Left kidney (tissue), 8 donors: ENCODE measurements around the gene CABP7. TPM values are rescaled to one million over a fixed set of nuclear protein-coding genes. Genes with fewer than 3 reads are reported as not detected.

ENCODE experiments used
- DNase-seq: peaks from one replicate; pipeline ENCODE4 v3.0.0-alpha.2; 2013
- long read RNA-seq, 8 donors: transcript quantifications; one replicate each; lab custom pipeline, GENCODE V29; 2026
- polyA plus RNA-seq: library from polyadenylated mRNA; unstranded; fragments of 120-200 nt; gene quantifications from one replicate; pipeline ENCODE4 v1.2.1, GENCODE V29; 2013; ENCODE audit not compliant: insufficient read length

CABP7 gene
- 0.15 TPM for polyA plus RNA-seq
- long read RNA-seq, donor 1, partial matches to known transcripts = 28 of 48 reads
- long read RNA-seq, donor 1, other reads (novel, unspliced or antisense) = 20 of 48 reads
- long read RNA-seq, donor 2 = 0 reads
- long read RNA-seq, donor 3 = 0 reads
- long read RNA-seq, donor 4 = 0 reads
- long read RNA-seq, donor 5, partial matches to known transcripts = 49 of 66 reads
- long read RNA-seq, donor 5, other reads (novel, unspliced or antisense) = 17 of 66 reads
- long read RNA-seq, donor 6, partial matches to known transcripts = 24 of 47 reads
- long read RNA-seq, donor 6, other reads (novel, unspliced or antisense) = 23 of 47 reads
- long read RNA-seq, donor 7, partial matches to known transcripts = 56 of 85 reads
- long read RNA-seq, donor 7, other reads (novel, unspliced or antisense) = 29 of 85 reads
- long read RNA-seq, donor 8 = 0 reads

DNA sequence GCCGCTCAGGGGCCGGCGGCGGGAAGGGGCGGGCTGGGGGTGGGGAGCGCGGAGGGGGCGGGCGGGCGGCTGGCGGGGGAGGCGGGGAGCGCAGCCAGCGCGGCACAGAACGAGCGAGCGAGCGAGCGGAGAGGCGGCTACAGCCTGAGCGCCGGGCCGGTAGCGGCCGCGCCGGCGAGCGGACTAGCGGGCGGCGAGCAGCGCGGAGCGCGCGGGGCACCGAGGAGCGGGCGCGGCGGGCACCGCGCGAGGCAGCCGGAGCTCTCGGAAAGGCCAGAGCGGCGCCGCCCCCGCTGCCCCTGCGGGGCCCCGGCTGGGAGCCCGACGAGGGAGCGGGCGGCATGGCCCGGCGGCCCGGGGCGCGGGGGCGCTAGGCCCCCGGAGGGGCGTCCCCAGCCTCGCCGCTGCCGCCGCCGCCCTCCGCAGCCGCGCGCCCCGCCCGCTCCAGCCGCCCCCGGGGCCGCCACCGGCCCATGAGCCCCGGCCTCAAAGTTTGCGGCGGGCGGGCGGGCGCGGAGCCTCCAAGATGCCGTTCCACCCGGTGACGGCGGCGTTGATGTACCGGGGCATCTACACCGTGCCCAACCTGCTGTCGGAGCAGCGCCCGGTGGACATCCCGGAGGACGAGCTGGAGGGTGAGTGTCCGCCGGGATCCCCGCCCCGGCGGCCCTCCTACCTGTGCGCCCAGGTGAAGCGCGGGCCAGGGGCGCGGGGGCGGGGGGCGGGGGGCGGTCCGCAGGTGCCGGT lies at the start of gene CABP7:
Gene CABP7, plus strand, starts transcription at position 105 of the 747 bp plus-strand sequence. Its CDS starts 422 bp downstream, at position 527.
- no peak for DNase-seq

DNA sequence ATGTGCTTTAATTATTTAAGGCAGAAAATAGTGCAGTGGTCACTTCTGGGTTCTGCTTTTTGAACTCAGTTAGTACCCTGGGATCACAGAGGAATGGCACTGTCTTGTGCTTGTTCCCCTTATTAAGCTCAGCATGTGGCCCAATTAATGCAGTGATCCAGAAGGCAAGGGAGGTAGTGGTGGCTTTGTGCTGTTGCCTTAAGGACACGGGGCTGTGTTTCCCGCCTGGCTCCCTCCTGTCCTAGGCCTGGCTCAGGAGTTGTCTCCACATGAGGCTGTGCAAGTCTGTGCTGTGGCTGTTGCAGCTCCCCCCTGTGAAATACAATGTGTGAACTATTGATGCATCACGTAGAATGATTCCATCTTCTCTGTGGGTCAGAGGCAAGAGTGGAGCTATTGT lies 49.2 kb upstream of the CABP7 start:
- no peak for DNase-seq

GRCh38 chr22:29673361-29674066 lies 46.3 kb upstream of the CABP7 start:
- no peak for DNase-seq

GRCh38 chr22:29674121-29674520 lies 45.7 kb upstream of the CABP7 start:
- no peak for DNase-seq

DNA sequence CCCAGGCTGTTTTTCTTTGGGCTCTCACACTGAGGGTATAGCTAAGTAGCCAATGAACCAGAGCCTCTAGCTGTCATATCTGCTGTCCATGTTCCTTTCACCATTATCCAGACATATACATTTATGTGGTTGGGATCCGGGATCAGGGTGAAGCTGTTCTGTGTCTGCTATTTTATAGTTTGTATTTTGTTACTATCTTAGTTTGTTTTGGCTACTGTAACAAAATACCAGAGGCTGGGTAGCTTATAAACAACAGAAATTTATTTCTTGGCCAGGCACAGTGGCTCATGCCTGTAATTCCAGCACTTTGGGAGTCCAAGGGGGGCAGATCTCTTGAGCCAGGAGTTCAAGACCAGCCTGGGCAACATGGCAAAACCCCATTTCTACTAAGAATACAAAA lies 40.5 kb upstream of the CABP7 start:
- DNase-seq = no peak

DNA sequence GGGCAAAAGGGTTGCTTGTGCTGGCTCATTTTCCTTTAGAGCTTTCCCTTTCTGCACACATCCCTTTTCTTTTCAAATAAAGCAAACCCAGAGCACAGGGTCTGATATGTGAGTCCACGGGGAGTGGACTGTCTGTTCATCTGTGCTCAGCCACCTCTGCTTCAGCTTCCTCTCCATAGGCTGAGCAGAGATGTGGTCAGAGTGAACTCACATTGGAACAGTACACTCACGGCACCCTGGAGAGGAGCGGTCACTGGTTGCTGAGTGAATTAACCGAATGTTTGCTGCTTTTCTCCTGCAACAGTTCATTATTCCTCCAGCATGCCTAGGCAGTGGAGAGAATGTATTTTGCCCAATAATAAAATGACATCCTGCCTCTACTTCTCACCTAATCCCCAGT lies 36.3 kb upstream of the CABP7 start:
- no peak for DNase-seq

GRCh38 chr22:29684244-29684643 lies 35.6 kb upstream of the CABP7 start:
- no peak for DNase-seq

DNA sequence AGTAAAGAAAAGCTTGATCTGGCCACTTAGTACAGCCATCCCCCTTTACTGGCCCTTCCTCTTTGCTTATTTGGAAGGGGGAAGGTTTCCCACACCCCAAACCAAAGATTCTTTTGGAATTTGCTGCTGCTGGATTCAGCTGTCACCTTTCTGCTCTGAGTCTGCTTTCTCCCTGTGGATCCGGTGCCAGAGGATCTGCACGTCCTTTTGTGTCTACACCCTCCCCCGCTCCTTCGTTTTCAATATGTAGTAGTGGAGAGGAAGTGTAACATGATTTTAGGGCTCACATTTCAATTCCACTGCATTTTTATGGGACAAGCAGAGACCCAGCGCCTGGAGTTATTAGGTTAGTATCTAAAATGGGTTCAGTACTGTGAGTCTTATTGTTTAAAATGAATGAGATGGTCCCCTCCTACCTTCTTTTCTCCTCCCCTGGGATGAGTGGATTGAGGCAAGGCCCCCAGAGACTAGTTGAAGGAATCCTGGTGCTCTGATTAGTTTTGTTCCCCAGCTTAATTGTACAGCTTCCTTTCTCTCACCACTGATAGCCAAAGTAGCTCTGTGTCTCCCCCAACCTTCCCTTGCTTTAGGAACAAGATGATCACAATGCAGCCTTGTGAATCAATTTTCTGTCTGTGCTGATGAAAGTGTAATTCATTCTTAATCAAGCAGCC lies 30.5 kb upstream of the CABP7 start:
- no peak for DNase-seq

GRCh38 chr22:29689880-29690213 lies 30.0 kb upstream of the CABP7 start:
- DNase-seq = no peak

DNA sequence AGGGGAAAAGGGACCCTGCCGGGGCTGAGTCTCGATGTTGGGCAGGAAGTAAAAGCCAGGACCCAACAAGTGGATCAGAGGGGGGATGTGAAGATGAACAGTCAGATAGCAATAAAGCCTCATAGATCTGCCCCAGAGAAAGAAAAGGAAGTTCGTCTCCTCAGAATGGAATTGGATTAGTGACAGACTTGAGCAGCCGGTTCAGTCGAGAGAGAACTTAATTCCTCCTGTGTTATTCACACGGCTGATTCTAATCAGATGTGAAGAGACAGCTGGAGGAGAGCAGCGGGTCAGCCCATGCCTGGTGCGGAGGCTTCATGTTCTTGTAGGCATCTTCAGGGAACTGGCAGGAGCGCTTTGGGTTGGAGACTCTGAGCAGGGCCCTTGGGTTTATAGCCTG lies 29.3 kb upstream of the CABP7 start:
- no peak for DNase-seq

GRCh38 chr22:29691636-29692326 lies 28.0 kb upstream of the CABP7 start:
- no peak for DNase-seq

- no peak for DNase-seq
Measured at GRCh38 chr22:29692327-29692640, 27.5 kb upstream of the CABP7 start.

DNA sequence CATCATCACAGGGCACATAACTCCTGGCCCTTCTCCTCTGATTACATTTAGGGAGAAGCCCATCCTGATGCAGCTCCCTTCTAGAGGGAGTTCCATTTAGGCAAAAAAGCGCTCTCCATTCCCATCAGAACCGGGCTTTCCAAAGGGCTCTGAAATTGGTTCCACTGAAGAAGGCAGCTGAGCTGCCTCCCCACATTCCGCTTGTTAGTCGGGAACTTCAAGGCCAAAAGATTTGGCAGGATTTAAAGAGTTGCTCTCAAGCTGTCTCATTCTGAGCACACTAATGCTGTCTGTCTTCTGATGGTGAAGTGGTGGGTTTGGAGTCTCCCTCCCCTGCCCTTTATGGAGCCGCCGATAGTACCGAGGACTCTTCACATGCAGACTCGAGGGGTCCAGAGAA lies 26.6 kb upstream of the CABP7 start:
- DNase-seq = no peak

GRCh38 chr22:29693671-29694070 lies 26.1 kb upstream of the CABP7 start:
- no peak for DNase-seq

DNA sequence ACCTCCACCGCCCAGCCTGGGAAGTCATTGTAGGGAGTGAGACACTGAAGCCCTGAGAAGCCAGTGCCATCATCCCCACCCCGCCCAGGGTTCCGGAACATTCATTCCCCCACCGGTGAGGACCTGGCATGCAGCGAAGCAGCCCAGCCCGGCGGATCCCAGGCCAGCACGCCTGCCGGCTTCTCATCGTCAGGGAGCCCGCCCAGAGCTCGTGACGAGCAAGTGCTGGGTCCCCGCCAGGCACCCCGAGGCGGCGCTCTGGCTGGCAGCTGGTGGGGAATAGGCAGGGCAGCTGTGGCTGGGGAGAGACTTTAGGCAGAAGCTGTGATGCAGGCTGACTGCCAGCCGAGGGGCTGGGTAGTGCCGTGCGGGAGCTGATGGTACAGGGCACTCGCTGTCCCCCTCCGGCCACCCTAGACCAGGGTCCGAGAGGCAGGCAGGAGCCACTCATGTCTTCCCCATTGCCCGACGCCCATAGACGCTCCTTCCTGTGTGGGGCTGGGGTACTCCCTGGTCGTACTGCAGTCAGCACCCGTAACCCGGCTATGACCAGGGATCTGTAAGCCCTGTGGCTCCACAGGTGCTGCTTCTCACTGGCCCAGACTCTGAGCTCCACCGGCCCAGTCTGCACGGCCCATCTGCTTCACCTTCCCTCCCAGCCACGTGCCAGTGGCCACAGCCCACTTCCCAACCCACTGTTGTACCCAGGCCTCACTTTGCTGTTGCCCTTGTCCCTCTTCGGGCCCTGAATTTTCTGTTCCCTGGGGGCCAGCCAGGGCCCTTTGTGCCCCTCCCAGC lies 24.5 kb upstream of the CABP7 start:
- no peak for DNase-seq

DNA sequence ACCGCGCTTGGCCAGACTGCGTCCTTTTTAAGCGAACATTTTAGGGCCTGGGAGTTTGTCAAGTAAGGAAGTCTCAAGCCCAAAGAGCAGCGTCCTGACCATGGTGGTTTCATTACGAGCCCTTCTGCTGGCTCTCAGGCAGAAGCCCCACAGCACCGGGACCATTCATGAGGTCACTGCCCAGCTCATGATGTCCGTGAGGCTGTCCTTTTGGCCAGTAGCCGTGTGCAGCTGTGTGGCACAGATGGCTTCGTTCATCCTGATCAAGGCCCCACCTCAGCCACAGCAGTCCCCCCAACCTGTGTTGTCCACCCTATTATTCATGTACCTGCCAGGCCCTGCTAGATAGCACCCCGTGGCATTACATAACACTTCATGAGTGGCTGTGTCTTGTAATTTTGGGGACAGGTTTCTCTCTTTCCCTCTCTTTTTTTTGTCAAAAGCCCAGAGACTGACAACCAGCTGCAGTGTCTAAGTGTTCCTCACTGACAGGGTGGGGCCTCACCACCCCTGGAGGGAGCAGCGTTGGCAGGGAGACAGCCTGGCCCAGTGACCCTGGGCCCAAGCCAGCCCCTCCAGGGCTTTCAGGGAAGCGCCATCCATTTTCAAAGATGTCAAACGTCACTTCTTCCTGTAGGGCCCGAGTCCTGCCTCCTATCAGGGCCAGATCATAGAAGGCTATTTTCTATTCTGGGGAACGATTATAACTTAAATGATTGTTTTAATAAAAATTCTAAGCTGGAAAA lies 21.8 kb upstream of the CABP7 start:
- DNase-seq = no peak

GRCh38 chr22:29700206-29700899 lies 19.4 kb upstream of the CABP7 start:
- no peak for DNase-seq

DNA sequence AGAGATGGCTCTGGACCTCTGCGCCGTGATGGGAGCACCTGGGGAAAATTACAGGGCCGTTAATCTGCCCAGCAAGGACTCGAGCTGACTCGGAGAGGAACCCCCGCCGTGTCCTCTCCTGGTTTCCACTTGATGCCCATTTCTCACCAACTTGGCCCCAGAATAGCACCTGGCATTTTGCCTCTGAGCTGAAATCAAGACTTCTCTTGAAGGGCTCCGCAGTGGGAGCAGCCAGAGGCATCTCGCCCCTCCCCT lies 19.0 kb upstream of the CABP7 start:
- no peak for DNase-seq

DNA sequence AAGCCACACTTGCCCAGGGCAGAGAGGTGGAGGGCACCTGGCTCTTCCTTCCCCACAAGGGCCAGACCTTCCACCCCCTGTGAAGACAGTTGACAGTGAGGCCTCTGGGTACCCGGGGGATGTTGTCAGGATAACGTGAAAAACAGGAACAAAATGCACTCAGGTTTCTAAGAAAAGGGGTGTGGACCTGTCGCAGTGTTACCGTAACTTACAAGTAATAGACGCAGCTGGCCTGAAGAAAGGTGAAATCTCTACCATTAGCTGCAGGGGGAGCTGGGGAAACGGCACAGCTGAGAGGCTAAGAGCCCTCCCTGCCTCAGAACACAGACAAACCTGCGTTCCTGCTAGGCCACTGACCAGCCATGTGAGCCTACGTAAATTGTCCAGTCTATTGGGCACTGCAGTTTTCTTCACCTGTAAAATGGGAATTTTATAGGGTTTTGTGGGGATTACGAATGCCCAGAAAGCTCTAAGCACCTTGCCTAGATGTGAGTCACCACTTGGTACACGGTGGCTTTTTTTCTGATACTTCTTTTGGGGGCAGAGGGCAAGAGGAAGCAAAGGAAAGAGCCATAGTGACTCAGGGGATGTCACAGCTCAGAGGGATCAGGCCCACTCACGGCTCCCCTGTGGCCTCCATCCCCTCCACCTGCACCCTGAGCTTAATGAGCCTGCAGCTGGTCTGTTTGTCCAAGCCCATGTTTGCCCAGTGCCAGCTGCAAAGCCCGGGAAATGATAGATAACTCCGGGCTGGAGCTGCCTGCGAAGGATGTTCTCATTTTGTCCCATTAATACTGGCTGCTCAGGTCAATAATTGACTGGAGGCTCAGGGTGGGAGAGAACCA lies 18.4 kb upstream of the CABP7 start:
- DNase-seq = no peak
